NCI-H1694 treated with DMSO at 0.1 percent for 48 hours (cell line): ENCODE measurements around the gene FAM107A.
"Not testable (repeated sequence)": the region's sequence is repeated elsewhere in the genome, so short reads cannot be mapped to it uniquely, and the experiment has no call there.

Experiments used
- DNase-seq: peaks from one replicate; lab custom pipeline; 2025; lab: John Stamatoyannopoulos, UW

The FAM107A gene

GRCh38 chr3:58536501-58537411, 40.4 kb downstream of the FAM107A start, which contains the start of gene ACOX2:
Gene ACOX2 (minus strand): TSS chr3:58537190. CDS start chr3:58535106, 2,084 bp downstream.
- DNase-seq: no peak

GRCh38 chr3:58535531-58536500, 41.4 kb downstream of the FAM107A start:
- no peak for DNase-seq

- DNase-seq: no peak
Measured at GRCh38 chr3:58534592-58535494, 42.3 kb downstream of the FAM107A start.

GRCh38 chr3:58532794-58533220, 44.4 kb downstream of the FAM107A start:
- DNase-seq: peak; percentile 13

- no peak for DNase-seq
Measured at GRCh38 chr3:58531956-58532355, 45.2 kb downstream of the FAM107A start.

DNA sequence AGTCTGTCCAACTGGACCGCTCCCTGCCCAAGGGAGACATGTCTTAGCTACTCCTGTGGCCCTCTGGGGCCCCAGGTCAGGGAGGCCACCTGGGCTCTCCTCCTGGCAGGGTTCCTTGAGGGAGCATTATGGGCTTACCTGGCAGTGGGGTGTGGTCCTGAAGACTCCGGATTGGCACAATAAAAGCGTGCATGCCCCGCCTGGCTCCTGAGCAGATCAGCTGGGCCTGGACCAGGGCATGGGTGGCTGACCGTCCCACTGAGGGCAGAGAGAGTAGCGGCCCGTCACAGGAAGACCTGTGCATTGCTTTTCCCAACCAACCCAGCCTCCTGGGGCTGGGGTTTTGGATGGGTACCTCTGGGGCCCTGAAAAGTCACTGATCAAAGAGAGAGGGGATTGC, 45.6 kb downstream of the FAM107A start:
- no peak for DNase-seq

DNA sequence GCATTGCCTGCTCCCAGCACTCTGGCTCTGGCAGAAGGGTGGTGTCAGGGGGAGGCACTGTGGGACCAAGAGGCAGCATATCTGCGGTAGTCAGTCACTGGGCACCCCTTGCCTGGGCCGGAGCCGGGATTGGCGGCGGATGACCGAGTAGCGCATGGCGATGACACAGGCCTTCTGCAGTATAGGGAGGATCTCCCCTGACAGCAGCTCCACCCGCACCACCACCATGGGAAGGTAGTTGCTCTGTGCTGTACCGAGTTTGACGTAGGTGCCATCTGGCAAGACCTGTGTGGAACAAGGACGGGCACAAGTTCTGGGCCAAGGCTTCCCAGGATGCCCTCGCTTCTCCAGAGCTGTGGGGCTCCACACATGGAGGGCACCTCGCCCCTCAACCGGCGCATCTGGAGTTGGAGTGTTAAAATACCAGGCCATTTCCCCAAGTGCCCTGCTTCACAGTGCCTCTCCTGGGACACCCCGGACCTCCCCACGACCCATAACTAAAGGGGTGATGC, 46.8 kb downstream of the FAM107A start:
- no peak for DNase-seq

DNA sequence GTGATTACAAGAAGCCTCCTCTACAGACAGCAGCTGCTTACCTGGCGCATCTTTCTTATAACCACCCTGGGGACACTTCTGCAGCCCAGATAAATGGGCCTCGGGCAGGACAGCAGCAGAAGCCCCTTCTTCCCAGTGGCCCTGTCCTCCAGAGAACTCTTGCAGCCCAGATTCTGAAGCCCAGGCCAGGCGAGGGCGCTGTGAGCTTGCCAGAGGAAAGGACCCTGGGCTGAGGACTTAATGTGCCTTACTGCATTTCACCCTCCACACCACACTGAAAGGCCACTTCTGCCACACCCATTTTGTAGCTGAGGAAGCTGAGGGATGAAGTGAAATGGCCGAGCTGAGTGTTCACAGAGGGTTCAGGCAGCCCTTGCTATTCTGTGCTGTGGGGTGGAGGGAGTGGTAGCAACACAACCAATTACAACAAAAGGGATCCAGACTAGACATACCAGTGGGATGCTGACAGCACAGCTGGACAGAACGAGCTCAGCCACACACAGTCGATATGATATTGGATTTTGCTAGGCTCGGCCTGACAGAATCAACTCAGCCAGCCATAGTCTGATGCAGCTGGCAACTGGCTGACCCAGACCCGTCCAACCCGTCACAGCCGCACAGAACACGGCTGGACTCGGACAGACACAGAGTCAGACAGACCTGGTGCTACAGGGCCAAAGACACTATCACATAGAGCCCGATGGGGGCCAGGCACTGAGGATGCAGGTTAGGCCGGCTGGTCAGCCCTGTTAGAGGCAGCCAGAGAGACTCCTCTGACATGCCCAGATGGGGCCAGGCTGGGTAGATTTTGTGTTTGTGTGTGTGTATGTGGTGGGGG, 47.5 kb downstream of the FAM107A start:
- DNase-seq: peak; percentile 7

GRCh38 chr3:58528629-58529028, 48.6 kb downstream of the FAM107A start:
- no peak for DNase-seq

DNA sequence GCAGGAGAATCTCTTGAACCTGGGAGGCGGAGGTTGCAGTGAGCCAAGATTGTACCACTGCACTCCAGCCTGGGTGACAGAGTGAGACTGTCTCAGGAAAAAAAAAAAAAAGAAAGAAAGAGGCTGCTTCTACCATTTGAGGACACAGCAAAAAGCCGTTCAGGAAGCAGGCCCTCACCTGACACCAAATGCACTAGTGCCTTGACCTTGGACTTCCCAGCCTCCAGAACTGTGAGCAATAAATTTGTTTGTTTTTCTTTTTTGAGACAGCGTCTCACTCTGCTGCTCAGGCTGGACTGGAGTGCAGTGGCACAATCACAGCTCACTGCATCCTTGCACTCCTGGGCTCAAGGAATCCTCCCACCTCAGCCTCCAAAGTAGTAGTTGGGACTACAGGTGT, 49.8 kb downstream of the FAM107A start:
- DNase-seq: not testable (repeated sequence)

- no peak for DNase-seq
Measured at GRCh38 chr3:58526515-58526957, 50.7 kb downstream of the FAM107A start.

- DNase-seq: no peak
Measured at GRCh38 chr3:58524326-58524888, 52.8 kb downstream of the FAM107A start.

DNA sequence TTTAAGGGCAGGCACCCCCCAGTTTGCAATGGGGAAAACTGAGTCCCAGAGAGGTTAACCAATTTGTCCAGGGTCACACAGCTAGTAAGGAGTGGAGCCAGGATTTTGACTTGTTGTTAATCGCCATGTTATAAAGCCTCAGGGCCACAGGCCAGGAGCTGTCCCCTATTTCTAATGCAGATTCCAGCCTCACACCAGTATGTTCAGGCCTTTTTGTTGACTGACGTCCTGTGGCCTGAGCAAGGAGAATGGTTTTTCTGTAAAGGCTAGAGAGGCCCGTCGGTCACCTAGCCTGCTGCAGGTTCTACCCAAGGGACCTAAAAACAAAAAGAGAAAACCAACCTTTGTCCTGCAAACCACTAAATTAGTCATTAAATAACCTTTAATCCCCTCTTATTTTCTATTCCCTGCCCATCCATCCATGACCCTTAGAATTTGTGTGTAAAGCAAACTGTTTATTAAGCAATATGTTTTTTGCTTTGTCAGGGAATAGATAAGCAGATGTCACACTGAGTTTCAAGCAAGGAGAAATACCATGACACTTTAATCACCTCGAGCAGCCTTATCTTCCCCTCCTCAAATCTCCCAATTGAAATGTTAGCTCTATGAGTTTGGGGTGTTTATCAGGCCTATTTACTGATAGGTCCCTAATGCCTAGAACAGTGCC, 54.3 kb downstream of the FAM107A start:
- no peak for DNase-seq

DNA sequence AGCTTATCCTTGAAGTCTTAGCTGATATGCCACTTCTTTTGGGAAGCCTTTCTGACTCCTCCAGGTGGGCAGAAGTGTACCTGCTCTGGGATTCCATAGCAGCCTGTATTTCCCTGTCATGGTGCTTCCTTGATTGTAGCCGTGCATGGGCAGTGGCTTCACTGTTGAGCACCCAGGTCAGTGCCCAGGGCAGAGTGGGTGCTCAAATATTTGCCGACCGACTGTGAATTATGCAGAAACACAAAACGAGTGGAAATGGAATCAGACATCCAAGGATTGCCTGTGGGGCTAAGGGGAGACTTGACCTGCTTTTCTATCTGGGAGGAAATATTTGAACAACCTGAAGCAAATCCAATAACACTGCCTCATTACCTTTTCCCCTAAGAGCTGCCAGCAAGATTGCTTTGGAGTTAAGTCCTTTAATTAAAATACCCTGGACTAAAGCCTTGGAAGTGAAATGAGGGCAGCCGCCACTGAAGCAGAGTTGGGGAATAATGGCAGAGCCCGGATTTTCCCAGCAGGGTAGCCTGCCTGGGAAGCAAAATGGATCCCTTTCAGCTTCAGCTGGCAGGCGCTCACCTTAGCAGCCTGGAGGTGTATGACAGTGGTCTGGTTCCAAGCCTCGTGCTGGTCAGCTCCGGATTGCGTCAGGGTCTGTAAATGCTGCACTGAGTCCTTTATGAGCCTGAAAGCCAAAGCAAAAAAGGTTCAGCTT, 55.1 kb downstream of the FAM107A start:
- DNase-seq: no peak

DNA sequence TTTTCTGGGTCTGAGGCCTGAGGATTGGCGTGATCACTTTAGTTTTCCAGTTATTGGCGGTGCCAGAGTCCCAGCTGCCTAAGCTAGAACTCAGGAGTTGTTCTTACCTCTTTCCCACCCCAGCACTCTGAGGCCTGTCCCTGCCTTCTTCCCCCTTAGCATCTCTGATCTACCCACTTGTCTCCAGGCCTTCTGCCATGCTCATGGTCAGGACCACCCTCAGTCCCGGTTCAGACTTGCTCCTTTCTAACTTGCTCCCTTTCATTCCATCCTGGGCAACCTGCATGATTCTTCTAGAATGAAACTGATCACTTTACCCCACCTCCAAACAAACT, 55.9 kb downstream of the FAM107A start:
- no peak for DNase-seq

DNA sequence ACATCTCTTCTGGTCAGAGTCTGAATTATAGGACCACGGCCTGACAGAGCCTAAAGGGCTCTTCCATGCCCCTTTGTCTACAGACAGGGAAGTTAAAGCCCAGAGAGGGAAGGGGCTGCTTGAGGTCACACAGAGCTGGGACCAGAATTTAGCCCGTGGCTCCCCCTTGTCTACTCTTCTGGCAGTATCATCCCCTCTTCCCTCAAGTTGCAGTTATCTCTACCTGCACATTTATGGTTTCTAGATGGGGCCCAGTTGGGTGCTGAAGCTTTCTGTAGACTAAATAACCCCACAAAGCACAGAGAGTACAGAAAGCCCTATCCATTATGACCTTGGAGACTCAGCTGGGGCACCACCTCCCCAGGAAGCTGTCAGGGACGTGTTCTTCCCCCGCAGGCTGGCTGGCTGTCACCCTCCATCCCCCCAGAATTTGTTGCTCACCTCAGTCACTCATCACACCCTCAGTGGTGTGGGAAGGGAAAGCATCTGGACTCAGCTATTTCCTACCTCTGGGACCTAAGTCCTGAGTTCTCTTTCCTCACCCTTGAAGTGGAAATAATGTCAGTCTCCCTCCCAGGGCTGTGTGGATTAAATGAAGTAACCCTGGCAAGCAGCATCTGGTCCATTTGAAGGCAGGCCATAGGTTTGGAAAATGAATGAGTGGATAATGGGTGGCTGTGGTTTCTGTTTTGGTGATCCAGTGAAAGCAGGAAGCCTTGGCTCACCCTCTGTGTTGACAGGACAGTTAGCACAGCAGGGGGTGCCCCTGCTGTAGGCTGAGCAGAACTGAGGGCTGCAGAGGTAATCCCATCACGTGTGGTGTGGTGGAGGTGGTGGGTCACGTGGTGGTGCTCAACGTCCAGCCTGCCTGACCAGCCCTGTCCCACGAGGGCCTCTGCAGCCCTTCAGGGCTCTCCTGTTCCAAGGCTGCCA, 56.5 kb downstream of the FAM107A start:
- no peak for DNase-seq

- DNase-seq: no peak
Measured at GRCh38 chr3:58519668-58520402, 57.4 kb downstream of the FAM107A start.
